ENCODE data around the gene DUSP15.

Gene DUSP15

GRCh38 chr20:31849306-31849930 lies 20.9 kb downstream of the DUSP15 start:
- TF ChIP-seq, protein P1, sequence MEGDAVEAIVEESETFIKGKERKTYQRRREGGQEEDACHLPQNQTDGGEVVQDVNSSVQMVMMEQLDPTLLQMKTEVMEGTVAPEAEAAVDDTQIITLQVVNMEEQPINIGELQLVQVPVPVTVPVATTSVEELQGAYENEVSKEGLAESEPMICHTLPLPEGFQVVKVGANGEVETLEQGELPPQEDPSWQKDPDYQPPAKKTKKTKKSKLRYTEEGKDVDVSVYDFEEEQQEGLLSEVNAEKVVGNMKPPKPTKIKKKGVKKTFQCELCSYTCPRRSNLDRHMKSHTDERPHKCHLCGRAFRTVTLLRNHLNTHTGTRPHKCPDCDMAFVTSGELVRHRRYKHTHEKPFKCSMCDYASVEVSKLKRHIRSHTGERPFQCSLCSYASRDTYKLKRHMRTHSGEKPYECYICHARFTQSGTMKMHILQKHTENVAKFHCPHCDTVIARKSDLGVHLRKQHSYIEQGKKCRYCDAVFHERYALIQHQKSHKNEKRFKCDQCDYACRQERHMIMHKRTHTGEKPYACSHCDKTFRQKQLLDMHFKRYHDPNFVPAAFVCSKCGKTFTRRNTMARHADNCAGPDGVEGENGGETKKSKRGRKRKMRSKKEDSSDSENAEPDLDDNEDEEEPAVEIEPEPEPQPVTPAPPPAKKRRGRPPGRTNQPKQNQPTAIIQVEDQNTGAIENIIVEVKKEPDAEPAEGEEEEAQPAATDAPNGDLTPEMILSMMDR (IDR thresholded peaks at IDR 0.05; ENCODE audit: insufficient read depth, missing control alignments): no peak
- no peak for FAIRE-seq
- DNase-seq (ENCODE audit: insufficient read length, low spot score): no peak

DNA sequence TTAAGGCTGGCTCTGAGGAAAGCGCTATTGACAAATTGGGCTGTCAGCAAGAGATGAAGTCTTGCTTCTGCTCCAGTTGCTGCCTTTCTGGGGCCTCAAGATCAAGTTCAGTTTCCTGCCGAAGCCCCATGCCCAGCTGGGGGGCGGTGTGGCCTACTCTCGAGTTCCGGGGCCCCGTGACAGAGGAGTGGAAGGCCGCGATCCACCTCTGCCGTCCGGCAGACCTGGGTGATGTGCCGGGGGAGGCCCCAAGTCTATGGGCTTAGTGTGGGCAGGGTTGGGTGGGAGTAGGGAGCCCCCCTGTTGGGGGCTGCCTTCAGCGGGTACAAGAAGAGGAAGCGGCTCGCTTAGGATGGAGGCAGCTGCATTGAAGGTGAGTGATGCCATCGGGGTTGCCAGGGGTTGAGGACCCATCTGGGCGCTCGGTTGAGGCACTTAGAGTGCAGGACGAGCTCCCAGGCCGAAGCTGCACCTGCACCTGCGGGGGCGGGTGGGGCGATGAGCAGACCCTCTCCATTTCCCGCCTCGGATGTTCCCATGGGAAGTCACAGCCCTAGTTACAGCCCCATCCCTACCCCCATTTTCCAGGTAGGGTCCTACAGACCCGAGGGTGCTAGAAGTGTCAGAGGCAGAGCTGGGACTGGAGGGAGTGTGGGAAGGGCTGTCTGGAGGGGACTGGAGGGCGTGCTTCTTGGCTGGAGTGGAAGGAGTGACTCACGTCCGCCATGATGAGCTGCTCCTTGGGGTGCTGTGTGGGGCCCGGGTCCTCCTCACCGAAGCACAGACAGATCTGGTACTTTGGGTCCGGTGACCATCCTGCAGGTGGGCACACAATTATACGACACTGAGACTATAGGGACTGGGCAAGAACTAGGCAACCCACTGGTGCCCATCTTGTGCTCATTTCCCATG lies 22.0 kb downstream of the DUSP15 start:
- TF ChIP-seq, protein P1 (IDR thresholded peaks at IDR 0.05; ENCODE audit: insufficient read depth, missing control alignments): no peak
- FAIRE-seq (no peak), DNase-seq (ENCODE audit: insufficient read length, low spot score) (no peak)

- DNase-seq (ENCODE audit: insufficient read length, low spot score) (no peak), FAIRE-seq (no peak)
- TF ChIP-seq, protein P1 (IDR thresholded peaks at IDR 0.05; ENCODE audit: insufficient read depth, missing control alignments): no peak
These were observed 23.6 kb downstream of the DUSP15 start for GRCh38 chr20:31846793-31847138.

- TF ChIP-seq, protein P1 (IDR thresholded peaks at IDR 0.05; ENCODE audit: insufficient read depth, missing control alignments): no peak
- DNase-seq (ENCODE audit: insufficient read length, low spot score): no peak
- no peak for FAIRE-seq
These were observed 24.9 kb downstream of the DUSP15 start, which contains the start of gene FOXS1 for GRCh38 chr20:31845300-31845863. TSS of gene FOXS1 (minus strand) at chr20:31845604. CDS start at chr20:31845542, 62 bp downstream.

DNA sequence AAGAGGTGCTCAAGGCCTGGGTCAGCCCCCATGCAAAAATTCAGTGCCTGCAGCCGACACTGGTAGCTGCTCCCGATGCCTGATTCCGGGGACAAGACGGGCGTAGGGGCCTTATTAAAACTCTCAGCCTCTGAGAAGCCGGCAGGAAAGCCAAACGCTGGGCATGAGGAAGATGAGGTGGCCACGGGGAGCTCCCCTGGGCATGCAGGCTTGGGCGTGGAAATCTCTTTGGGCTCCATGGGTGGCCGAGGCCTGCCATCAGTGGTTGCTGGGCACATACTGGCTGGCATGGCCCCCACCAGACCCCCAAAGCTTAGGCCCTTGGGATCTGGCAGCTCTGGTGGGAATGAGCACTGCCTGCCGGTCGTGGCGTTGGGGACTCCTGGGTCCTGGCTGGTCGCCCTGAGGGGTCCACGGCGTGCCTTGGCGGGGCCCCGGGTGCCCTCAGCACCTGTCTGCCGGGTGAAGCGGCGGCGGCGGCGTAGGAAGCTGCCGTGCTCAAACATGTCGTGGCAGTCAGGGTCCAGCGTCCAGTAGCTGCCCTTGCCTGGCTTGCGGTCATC lies 25.5 kb downstream of the DUSP15 start:
- no peak for FAIRE-seq
- TF ChIP-seq, protein P1 (IDR thresholded peaks at IDR 0.05; ENCODE audit: insufficient read depth, missing control alignments): no peak
- no peak for DNase-seq (ENCODE audit: insufficient read length, low spot score)

DNA sequence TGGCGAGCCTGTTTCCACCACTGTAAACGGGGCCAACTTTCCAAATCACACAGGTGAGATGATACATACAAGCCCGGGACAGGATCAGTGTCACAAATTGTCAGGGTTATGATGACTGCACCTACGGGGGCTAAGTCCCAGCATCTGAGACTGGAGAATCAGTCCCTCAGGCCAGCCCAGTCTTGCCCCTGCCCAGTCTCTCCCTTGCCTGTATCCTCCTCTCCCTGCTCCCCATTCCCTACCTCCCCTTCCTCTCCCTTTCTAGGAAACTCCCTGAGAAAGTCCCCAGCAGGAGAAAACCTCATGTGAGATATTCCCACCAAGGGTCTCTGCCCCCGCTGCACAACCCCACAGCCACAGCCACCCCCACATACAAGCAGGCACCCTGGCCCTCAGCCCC lies 26.4 kb downstream of the DUSP15 start:
- FAIRE-seq (no peak), DNase-seq (ENCODE audit: insufficient read length, low spot score) (no peak)
- TF ChIP-seq, protein P1 (IDR thresholded peaks at IDR 0.05; ENCODE audit: insufficient read depth, missing control alignments): no peak
